SK-MEL-5 (cell line): ENCODE data around the gene PLEKHN1. TPM values are rescaled to one million over a fixed set of nuclear protein-coding genes. Genes with fewer than 3 reads are reported as not detected.
A peak's percentile ranks its signal among the peaks of the same experiment; 100 is the strongest.

Experiments
- DNase-seq: peaks from one replicate; pipeline ENCODE4 v3.0.0-alpha.2; 2016; ENCODE audit warnings: low read depth, low spot score
- in situ Hi-C: cut with HindIII; loops from 2 replicates; pipeline ENCODE4 v1.10.0; 2016; ENCODE audit warnings: low sequenced_read_pairs, high pct_unique_total_duplicates, low pct_unique_long_range_greater_than_20kb
- polyA plus RNA-seq, 2 experiments: library from polyadenylated mRNA; depleted of rRNA; stranded (reverse); fragments of >200 nt; gene quantifications; 2 replicates each; pipeline ENCODE4 v1.2.3, GENCODE V29; 2015
- total RNA-seq: library from RNA; depleted of rRNA; stranded (reverse); fragments of >200 nt; shearing (Covaris generic); gene quantifications from 2 replicates; pipeline ENCODE4 v1.2.3, GENCODE V29; 2014; rRNA removed

Gene PLEKHN1
- total RNA-seq: 0.03 and 0.11 TPM in 2 replicates
- 1.1 and 2.4 TPM in 2 replicates for polyA plus RNA-seq (2015; cell fraction: cytosol; rRNA removed)
- 5.9 and 9.6 TPM in 2 replicates for polyA plus RNA-seq (2015; cell fraction: nucleus; rRNA removed)

- in situ Hi-C loops: no loop called here
- peak; percentile 21 for DNase-seq
Observed at GRCh38 chr1:966135-966703, at the start of gene PLEKHN1. PLEKHN1 (plus strand) TSS chr1:966482; CDS start chr1:966532, 50 bp downstream.

- in situ Hi-C loops: no loop called here
- DNase-seq: no peak
Observed at GRCh38 chr1:917076-917459, 49.2 kb upstream of the PLEKHN1 start.

GRCh38 chr1:917466-918091 lies 48.7 kb upstream of the PLEKHN1 start:
- in situ Hi-C loops: no loop called here
- DNase-seq: no peak

GRCh38 chr1:918353-918752 lies 47.9 kb upstream of the PLEKHN1 start:
- no peak for DNase-seq
- in situ Hi-C loops: no loop called here

GRCh38 chr1:918843-919242 lies 47.4 kb upstream of the PLEKHN1 start:
- in situ Hi-C loops: no loop called here
- no peak for DNase-seq

DNA sequence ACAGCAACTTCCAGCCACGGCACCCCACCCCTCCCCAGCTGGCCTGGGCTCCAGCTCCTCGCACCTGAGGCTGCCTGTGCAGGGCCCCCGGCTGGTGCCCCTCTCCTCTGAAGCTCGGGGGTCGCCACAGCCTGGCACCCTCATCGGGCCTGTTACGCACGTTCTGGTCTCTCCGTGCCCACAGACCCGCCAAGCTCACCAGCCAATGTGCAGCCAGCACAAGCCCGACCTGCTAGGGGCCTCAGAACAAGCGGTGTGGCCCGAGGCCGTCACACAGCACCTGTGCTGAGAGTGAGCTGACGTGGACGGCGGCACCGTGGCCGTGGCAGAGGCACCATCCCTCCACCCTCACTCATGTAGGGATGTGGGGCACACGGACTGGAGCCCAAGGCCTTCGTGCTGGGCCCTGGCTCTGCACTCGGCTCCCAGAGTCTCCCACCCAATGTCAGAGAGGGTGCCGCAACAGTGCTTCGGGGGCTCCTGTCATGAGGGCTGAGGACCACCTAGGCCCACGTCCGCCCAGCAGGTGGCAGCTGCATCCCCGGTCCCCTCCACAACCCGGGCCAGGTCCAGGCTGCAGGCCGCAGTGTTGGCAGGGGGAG lies 46.9 kb upstream of the PLEKHN1 start:
- no peak for DNase-seq
- in situ Hi-C loops: no loop called here

- no peak for DNase-seq
- in situ Hi-C loops: no loop called here
Observed at GRCh38 chr1:920010-920409, 46.3 kb upstream of the PLEKHN1 start.

DNA sequence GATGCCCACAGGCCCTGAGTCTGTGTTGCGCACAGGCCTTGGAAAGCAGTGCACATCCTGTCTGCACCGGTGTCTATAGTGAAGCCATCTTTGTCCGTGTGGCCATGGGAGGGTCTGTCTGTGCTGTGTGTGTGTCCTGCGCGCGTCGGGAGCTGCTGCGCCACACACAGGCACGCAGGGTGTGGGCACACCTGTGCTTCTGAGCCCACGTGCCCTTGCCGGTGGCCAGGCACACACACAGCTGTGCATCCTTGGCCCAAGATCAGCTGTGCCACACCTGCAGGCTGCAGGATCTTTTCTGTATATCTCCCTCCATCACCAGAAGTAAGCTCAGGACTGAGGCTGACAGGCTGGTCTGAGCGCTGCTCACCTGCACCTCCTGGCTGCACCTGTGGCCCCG lies 45.8 kb upstream of the PLEKHN1 start:
- in situ Hi-C loops: no loop called here
- DNase-seq: no peak

DNA sequence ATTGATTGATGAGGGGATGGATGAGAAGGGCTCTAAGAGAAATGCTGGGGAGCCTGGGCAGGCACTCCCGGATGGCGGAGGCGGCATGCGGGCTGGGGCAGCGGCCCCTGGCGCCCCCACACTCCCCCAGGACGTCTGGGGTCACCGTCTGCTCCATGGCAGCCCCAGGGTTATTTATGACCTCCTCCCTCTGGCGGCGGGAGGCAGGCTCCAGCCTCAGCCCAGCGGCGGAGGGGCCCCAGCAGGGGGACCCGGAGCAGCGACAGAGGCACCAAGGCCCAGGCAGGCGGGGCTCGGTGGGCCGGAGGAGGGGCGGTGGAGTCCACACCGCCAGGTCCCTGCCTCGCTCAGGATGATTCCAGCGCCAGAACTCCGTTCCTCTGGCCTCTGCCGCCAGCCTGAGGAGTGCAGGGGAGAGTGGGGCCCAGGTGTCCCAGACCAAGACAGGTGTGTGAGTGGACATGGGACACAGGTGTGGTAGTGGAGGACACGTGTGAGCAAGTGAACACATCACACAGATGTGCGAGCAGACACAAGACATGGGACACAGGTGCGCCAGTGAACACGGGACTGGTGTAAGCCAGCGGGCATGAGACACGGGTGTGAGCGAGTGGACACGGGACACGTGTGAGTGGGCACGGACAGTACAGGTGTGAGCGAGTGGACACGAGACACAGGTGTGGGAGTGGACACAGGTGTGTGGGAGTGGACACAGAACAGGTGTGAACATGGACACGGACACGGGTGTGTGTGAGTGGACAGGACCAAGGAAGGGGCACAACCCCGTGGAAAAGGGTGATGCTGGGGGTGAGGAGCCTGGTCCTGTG lies 45.1 kb upstream of the PLEKHN1 start:
- peak; percentile 50 for DNase-seq
- in situ Hi-C loops: no loop called here

- in situ Hi-C loops: no loop called here
- DNase-seq: peak; percentile 44
Observed at GRCh38 chr1:923131-923990, 42.9 kb upstream of the PLEKHN1 start, which contains the start of gene SAMD11. SAMD11 (plus strand) TSS chr1:923923; CDS start chr1:924432, 509 bp downstream.

GRCh38 chr1:923991-924655 lies 42.2 kb upstream of the PLEKHN1 start:
- in situ Hi-C loops: no loop called here
- no peak for DNase-seq

DNA sequence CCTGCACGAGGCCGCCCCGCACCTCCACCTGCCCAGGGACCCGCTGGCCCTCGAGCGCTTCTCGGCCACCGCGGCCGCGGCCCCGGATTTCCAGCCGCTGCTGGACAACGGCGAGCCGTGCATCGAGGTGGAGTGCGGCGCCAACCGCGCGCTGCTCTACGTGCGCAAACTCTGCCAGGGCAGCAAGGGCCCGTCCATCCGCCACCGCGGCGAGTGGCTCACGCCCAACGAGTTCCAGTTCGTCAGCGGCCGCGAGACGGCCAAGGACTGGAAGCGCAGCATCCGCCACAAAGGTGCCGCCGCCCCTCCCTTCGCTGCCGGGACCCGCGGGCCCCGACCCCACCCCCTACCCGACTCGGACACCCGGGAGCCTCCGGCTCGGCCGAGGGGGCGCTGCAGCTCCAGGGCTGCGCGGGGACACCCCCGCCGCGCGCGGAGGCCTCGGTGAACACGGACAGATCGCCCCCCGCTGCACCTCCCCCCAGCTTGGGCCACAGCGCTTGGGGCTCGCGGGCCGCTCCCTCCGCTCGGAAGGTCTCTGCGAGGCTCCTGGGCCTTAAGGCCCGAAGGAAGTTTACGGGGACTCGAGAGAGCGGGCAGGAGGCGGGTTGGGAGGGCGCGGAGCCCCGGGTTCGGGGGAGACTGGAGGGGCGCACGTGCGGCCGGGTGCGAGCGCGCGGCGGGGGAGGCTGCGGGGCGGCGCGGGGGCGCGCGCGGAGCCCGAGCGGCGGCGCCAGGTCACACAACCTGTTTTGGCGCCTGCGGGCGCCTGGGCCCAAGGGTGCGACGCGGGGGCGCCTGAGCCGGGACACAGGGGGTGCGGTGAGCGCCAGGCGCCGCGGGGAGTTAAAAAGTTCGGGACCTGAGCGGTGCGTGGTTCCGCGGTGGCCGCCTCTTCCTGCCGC lies 41.4 kb upstream of the PLEKHN1 start:
- in situ Hi-C loops: no loop called here

GRCh38 chr1:925561-926421 lies 40.5 kb upstream of the PLEKHN1 start:
- in situ Hi-C loops: no loop called here
- no peak for DNase-seq

More for the DNA sequence above, 41.4 kb upstream of the PLEKHN1 start:
- DNase-seq: no peak

DNA sequence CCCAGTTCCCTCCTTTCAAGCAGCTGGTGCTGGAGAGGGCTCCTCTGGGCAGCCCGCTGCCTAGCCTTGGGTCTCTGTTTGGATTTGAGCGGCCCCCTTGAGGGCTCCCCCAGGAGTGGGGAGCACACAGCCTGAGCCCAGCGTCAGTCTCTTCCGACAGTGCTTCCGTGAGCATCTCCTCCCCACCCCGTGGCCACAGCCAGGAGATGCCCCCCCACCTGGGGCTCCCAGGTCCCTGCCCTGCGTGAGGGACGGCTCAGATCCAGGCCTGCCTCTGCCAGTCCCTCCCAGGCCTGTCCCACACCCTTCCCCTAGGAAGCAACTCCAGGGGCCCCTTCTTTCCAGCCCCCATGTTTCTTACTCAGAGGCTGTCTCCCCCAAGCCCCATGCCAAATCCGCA lies 39.0 kb upstream of the PLEKHN1 start:
- no peak for DNase-seq
- in situ Hi-C loops: no loop called here

DNA sequence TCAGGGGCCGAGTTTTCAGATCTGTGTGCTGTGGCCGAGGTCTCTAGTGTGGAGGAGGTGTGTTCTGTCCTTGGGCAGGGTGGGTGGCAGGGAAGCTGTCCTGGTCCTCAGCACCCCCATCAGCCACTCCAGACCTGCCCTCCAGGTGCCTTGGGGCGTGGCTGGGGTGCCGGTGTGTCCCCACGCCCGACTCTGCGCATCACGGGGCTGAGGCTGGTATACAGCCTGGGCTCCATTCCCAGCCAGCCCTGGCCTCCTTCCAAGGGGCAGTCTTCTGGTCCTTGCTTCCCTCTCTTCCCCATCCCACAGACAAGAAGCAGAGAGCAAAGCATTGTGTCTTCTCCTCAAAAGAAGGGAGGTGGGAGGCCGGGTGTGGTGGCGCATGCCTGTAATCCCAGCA lies 38.5 kb upstream of the PLEKHN1 start:
- in situ Hi-C loops: no loop called here

More for the DNA sequence above, 38.5 kb upstream of the PLEKHN1 start:
- no peak for DNase-seq
